ENCODE measurements around the gene EXOC4. TPM values are rescaled to one million over a fixed set of nuclear protein-coding genes. Genes with fewer than 3 reads are reported as not detected.

Gene EXOC4
- total and polyA plus RNA-seq, 2 of the 8 experiments (the other 6 are each of a cell fraction or from before 2014, with no cell fraction given): 27.0 to 67.3 TPM

GRCh38 chr7:133662830-133663229, 410.0 kb downstream of the EXOC4 start:
- ChIA-PET POLR2A (ENCODE audit: partially characterized antibody) (no interaction called here), CTCF (ENCODE audit: partially characterized antibody) (interaction anchor here (0.7 to 1.4 kb wide), 3 partner anchors 12 to 647 kb away, joined by 3 read pairs; no protein-coding TSS in a partner anchor)
- H2AFZ ChIP-seq (ENCODE audit: low read length): no peak overlapping the region
- DNase-seq (ENCODE audit: low read depth in 1 of 2, low spot score in 2 of 2) (no peak), FAIRE-seq (no peak)
- no peak overlapping the region for H4K8ac ChIP-seq (ENCODE audit: extremely low read depth, insufficient read depth, low read length)
- H3K4ac ChIP-seq (replicated peaks; ENCODE audit: insufficient read length, low read depth, low read length): no peak overlapping the region
- H2BK5ac ChIP-seq (ENCODE audit: low read depth, low read length): no peak overlapping the region
- no peak overlapping the region for H3K14ac ChIP-seq (ENCODE audit: insufficient read length)
- H3K36me3 ChIP-seq (ENCODE audit: control insufficient read depth in 2 of 4, insufficient read depth in 4 of 4, low read length in 3 of 4): no peaks in the 10 kb centered on the region
- no peaks in the 10 kb centered on the region for H3K27me3 ChIP-seq (replicated peaks in 1 of 4; ENCODE audit: control insufficient read depth in 3 of 4, extremely low read depth in 1 of 4, insufficient read depth in 3 of 4, low read length in 3 of 4)
- H3K18ac ChIP-seq (ENCODE audit: extremely low read depth, low read length): no peak overlapping the region
- H3K79me1 ChIP-seq (ENCODE audit: low read depth, low read length): no peaks in the 10 kb centered on the region
- no peak overlapping the region for H2BK15ac ChIP-seq (ENCODE audit: low read length)
- no peaks in the 10 kb centered on the region for H3K9me3 ChIP-seq (ENCODE audit: insufficient read depth in 2 of 2, low read depth in 1 of 2, low read length in 1 of 2)
- WGBS, 2 experiments (ENCODE audit: extremely low coverage in 1 of 2, insufficient coverage in 1 of 2, insufficient read length in 1 of 2, insufficient replicate concordance in 2 of 2, low coverage in 1 of 2, low lambda C conversion rate in 2 of 2, missing lambda C conversion rate in 1 of 2): 76% methylated on average over 4 of the region's 4 CpGs; no CpG with 5 or more reads in 1 of the 2 experiments
- H2AK5ac ChIP-seq (ENCODE audit: low read depth, low read length): no peak overlapping the region
- H3K4me3 ChIP-seq (ENCODE audit: extremely low read depth in 1 of 4, insufficient read depth in 2 of 4, low read depth in 3 of 4, low read length in 4 of 4): no peak overlapping the region
- no peak overlapping the region for H3K9ac ChIP-seq (replicated peaks in 1 of 4; ENCODE audit: extremely low read depth in 1 of 4, low read depth in 3 of 4, low read length in 3 of 4)
- peaks cover 0 to 2% (median 0%) of the 10 kb centered on the region in 4 experiments; a peak in 2 of 7 replicates for H3K4me1 ChIP-seq (replicated peaks in 1 of 4; ENCODE audit: control insufficient read depth in 3 of 4, insufficient read depth in 4 of 4, low read length in 3 of 4)
- no peak overlapping the region for H3K23ac ChIP-seq (ENCODE audit: insufficient read length)
- H2BK20ac ChIP-seq (ENCODE audit: low read length): no peak overlapping the region
- no peak overlapping the region for H4K5ac ChIP-seq (ENCODE audit: insufficient read length, low read depth, low read length)
- no peak overlapping the region for H2BK120ac ChIP-seq (replicated peaks; ENCODE audit: low read depth, low read length)
- H3K79me2 ChIP-seq (ENCODE audit: control insufficient read depth in 1 of 2, insufficient read depth in 2 of 2, low read length in 2 of 2): no peaks in the 10 kb centered on the region
- H4K91ac ChIP-seq (replicated peaks; ENCODE audit: insufficient read length, low read length): no peak overlapping the region
- no peak overlapping the region for H3K4me2 ChIP-seq (ENCODE audit: insufficient read depth in 1 of 2, low read depth in 2 of 2, low read length in 2 of 2)
- H3K56ac ChIP-seq (replicated peaks; ENCODE audit: insufficient read length, low read depth, low read length): no peak overlapping the region
- no peak overlapping the region for H3K27ac ChIP-seq (ENCODE audit: low read depth, low read length)
- no peaks in the 10 kb centered on the region for H4K20me1 ChIP-seq (replicated peaks in 1 of 2; ENCODE audit: control insufficient read depth in 1 of 2, insufficient read depth in 2 of 2, low read length in 2 of 2)
- no peaks in the 10 kb centered on the region for H3K23me2 ChIP-seq (ENCODE audit: low read depth, low read length)
- no peak overlapping the region for H2BK12ac ChIP-seq (ENCODE audit: low read depth, low read length)
- TF ChIP-seq JUND (IDR thresholded peaks at IDR 0.05; ENCODE audit: low read length) (no peak), HDAC2 (IDR thresholded peaks at IDR 0.05; ENCODE audit: borderline replicate concordance in 1 of 2, low read depth in 2 of 2, low read length in 2 of 2) (no peak), TAF1 (IDR thresholded peaks at IDR 0.05; ENCODE audit: low read depth, low read length) (no peak), EGR1 (IDR thresholded peaks at IDR 0.05; ENCODE audit: borderline replicate concordance, low read depth, low read length) (no peak), YY1 (IDR thresholded peaks at IDR 0.05; ENCODE audit: low read depth, low read length) (no peak), RBBP5 (IDR thresholded peaks at IDR 0.05; ENCODE audit: borderline replicate concordance, low read depth, low read length) (no peak), TCF12 (IDR thresholded peaks at IDR 0.05; ENCODE audit: low read depth, low read length) (no peak), SRF (IDR thresholded peaks at IDR 0.05; ENCODE audit: low read depth, low read length) (no peak), CTCF (IDR thresholded peaks at IDR 0.05; ENCODE audit: control extremely low read depth in 1 of 3, insufficient read depth in 1 of 3, low read depth in 1 of 3, low read length in 3 of 3) (no peak), SUZ12 (IDR thresholded peaks at IDR 0.05; ENCODE audit: low read length) (no peak), SP4 (IDR thresholded peaks at IDR 0.05; ENCODE audit: low read length) (no peak), EZH2 (IDR thresholded peaks at IDR 0.05; ENCODE audit: low read depth, low read length, severe bottlenecking) (no peak)
